ENCODE measurements around the gene DEGS2. TPM values are rescaled to one million over a fixed set of nuclear protein-coding genes. Genes with fewer than 3 reads are reported as not detected.
"Not testable (repeated sequence)": the region's sequence is repeated elsewhere in the genome, so short reads cannot be mapped to it uniquely, and the experiment has no call there.

DEGS2 gene
- total RNA-seq, 1 experiment from 2014 or later, result 0.07 TPM

GRCh38 chr14:100187247-100187833 lies 27.9 kb upstream of the DEGS2 start:
- Mint-ChIP-seq H3K9me3 (ENCODE audit: unreplicated experiment) (no peaks in the 10 kb centered on the region), H3K27me3 (ENCODE audit: insufficient read depth, unreplicated experiment) (no peaks in the 10 kb centered on the region), H3K4me3 (ENCODE audit: unreplicated experiment) (no peak overlapping the region), H3K36me3 (ENCODE audit: insufficient read depth, unreplicated experiment) (no peaks in the 10 kb centered on the region), H3K4me1 (ENCODE audit: insufficient read depth, unreplicated experiment) (peaks cover 6% of the 10 kb centered on the region), H3K27ac (ENCODE audit: low read depth, unreplicated experiment) (no peak overlapping the region)
- ChIA-PET POLR2A (no interaction called here), CTCF (interaction anchor here (0.6 kb wide), 1 partner anchor 459 kb away, joined by 3 read pairs; no protein-coding TSS in a partner anchor)
- BruUV-seq (replicated peaks), result no TSS peak
- no peak for DNase-seq (ENCODE audit: unreplicated experiment)
- TF ChIP-seq CTCF (IDR thresholded peaks at IDR 0.05; ENCODE audit: unreplicated experiment), result no peak
- intact Hi-C loops (cut with micrococcal nuclease), result no loop called here

GRCh38 chr14:100181876-100182551 lies 22.6 kb upstream of the DEGS2 start:
- H3K9me3 Mint-ChIP-seq (ENCODE audit: unreplicated experiment); BruUV-seq (replicated peaks); H3K4me3 Mint-ChIP-seq (ENCODE audit: unreplicated experiment); DNase-seq (ENCODE audit: unreplicated experiment); intact Hi-C loops (cut with micrococcal nuclease); POLR2A ChIA-PET; H3K27me3 Mint-ChIP-seq (ENCODE audit: insufficient read depth, unreplicated experiment); CTCF ChIA-PET; H3K4me1 Mint-ChIP-seq (ENCODE audit: insufficient read depth, unreplicated experiment); H3K27ac Mint-ChIP-seq (ENCODE audit: low read depth, unreplicated experiment); H3K36me3 Mint-ChIP-seq (ENCODE audit: insufficient read depth, unreplicated experiment): not testable (repeated sequence)

GRCh38 chr14:100180671-100181070 lies 21.2 kb upstream of the DEGS2 start:
- DNase-seq (ENCODE audit: unreplicated experiment); H3K4me3 Mint-ChIP-seq (ENCODE audit: unreplicated experiment); BruUV-seq (replicated peaks); H3K9me3 Mint-ChIP-seq (ENCODE audit: unreplicated experiment); CTCF ChIA-PET; POLR2A ChIA-PET; H3K27ac Mint-ChIP-seq (ENCODE audit: low read depth, unreplicated experiment); H3K36me3 Mint-ChIP-seq (ENCODE audit: insufficient read depth, unreplicated experiment); intact Hi-C loops (cut with micrococcal nuclease); H3K27me3 Mint-ChIP-seq (ENCODE audit: insufficient read depth, unreplicated experiment); H3K4me1 Mint-ChIP-seq (ENCODE audit: insufficient read depth, unreplicated experiment): not testable (repeated sequence)

- Mint-ChIP-seq H3K36me3 (ENCODE audit: insufficient read depth, unreplicated experiment) (no peaks in the 10 kb centered on the region), H3K9me3 (ENCODE audit: unreplicated experiment) (no peaks in the 10 kb centered on the region), H3K4me3 (ENCODE audit: unreplicated experiment) (no peak overlapping the region), H3K4me1 (ENCODE audit: insufficient read depth, unreplicated experiment) (no peaks in the 10 kb centered on the region), H3K27ac (ENCODE audit: low read depth, unreplicated experiment) (no peak overlapping the region), H3K27me3 (ENCODE audit: insufficient read depth, unreplicated experiment) (peaks cover 3% of the 10 kb centered on the region)
- ChIA-PET POLR2A (no interaction called here), CTCF (interaction anchor here (0.8 to 1.2 kb wide), 2 partner anchors 106 to 195 kb away, joined by 3 to 4 read pairs; no protein-coding TSS in a partner anchor)
- no TSS peak for BruUV-seq (replicated peaks)
- TF ChIP-seq CTCF (IDR thresholded peaks at IDR 0.05; ENCODE audit: unreplicated experiment), result no peak
- intact Hi-C loops (cut with micrococcal nuclease), result no loop called here
- no peak for DNase-seq (ENCODE audit: unreplicated experiment)
Measured at GRCh38 chr14:100178691-100179090, 19.2 kb upstream of the DEGS2 start.

- Mint-ChIP-seq H3K9me3 (ENCODE audit: unreplicated experiment) (no peaks in the 10 kb centered on the region), H3K36me3 (ENCODE audit: insufficient read depth, unreplicated experiment) (no peaks in the 10 kb centered on the region), H3K4me1 (ENCODE audit: insufficient read depth, unreplicated experiment) (no peaks in the 10 kb centered on the region), H3K4me3 (ENCODE audit: unreplicated experiment) (no peak overlapping the region), H3K27me3 (ENCODE audit: insufficient read depth, unreplicated experiment) (peaks cover 12% of the 10 kb centered on the region), H3K27ac (ENCODE audit: low read depth, unreplicated experiment) (no peak overlapping the region)
- no TSS peak for BruUV-seq (replicated peaks)
- intact Hi-C loops (cut with micrococcal nuclease), result no loop called here
- no peak for TF ChIP-seq CTCF (IDR thresholded peaks at IDR 0.05; ENCODE audit: unreplicated experiment)
- DNase-seq (ENCODE audit: unreplicated experiment), result peak; percentile 17
- ChIA-PET CTCF (no interaction called here), POLR2A (no interaction called here)
Measured at GRCh38 chr14:100176811-100177327, 17.4 kb upstream of the DEGS2 start.

Data from MCF 10A (cell line).